Measurements from ENCODE around the gene ZFHX2. TPM values are rescaled to one million over a fixed set of nuclear protein-coding genes. Genes with fewer than 3 reads are reported as not detected.

ZFHX2 gene
- total and polyA plus RNA-seq, 2 of the 13 experiments (the other 11 are each of a cell fraction or from before 2014, with no cell fraction given), result 0.17 to 0.44 TPM

DNA sequence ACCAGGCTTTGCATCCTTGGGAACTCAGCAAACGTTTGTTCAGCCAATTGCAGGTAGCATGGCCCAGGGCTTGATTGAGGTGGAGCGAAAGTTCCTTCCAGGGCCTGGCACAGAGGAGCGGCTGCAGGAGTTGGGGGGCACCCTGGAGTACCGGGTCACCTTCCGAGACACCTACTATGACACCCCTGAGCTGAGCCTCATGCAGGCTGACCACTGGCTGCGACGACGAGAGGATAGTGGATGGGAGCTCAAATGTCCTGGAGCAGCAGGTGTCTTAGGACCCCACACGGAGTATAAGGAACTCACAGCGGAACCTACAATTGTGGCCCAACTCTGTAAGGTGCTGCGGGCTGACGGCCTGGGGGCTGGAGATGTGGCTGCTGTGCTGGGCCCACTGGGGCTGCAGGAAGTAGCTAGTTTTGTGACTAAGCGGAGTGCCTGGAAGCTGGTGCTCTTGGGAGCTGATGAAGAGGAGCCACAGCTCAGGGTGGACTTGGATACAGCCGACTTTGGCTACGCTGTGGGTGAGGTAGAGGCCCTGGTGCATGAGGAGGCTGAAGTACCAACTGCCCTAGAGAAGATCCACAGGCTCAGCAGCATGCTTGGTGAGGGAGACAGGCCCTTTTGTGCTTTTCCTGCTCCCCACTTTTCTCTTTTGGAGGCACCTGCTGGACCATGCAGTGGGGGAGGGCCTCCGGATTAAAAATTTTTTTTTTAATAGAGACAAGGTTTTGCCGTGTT is 5.3 kb upstream of the ZFHX2 start (continued):
- TF ChIP-seq ZNF552 (CRISPR knock-in tag; IDR thresholded peaks at IDR 0.05; ENCODE audit: borderline replicate concordance) (no peak), CBX2 (IDR thresholded peaks at IDR 0.05; ENCODE audit: low read depth, low read length) (no peak), CBX2 (CRISPR knock-in tag; IDR thresholded peaks at IDR 0.05; ENCODE audit: low read depth) (no peak), ZNF567 (CRISPR knock-in tag; IDR thresholded peaks at IDR 0.05; ENCODE audit: borderline replicate concordance) (peak; percentile 22; the same call in 1 of the 2 replicates), MAFG (CRISPR knock-in tag; IDR thresholded peaks at IDR 0.05) (no peak), THAP11 (CRISPR knock-in tag; IDR thresholded peaks at IDR 0.05) (no peak), MYPOP (CRISPR knock-in tag; IDR thresholded peaks at IDR 0.05) (no peak), ZNF768 (CRISPR knock-in tag; IDR thresholded peaks at IDR 0.05) (peak; percentile 64), PHF20 (CRISPR knock-in tag; IDR thresholded peaks at IDR 0.05) (no peak), KAT7 (CRISPR knock-in tag; IDR thresholded peaks at IDR 0.05; ENCODE audit: borderline replicate concordance) (no peak), ZFY (CRISPR knock-in tag; IDR thresholded peaks at IDR 0.05) (no peak), RFX3 (CRISPR knock-in tag; IDR thresholded peaks at IDR 0.05) (no peak), MAX (IDR thresholded peaks at IDR 0.05) (no peak), NR1H2 (CRISPR knock-in tag; IDR thresholded peaks at IDR 0.05; ENCODE audit: borderline replicate concordance, low read depth) (0 out of 2 replicates have a peak, but pooled peaks have one; percentile 7), NONO (IDR thresholded peaks at IDR 0.05) (no peak), NONO (CRISPR knock-in tag; conservative IDR thresholded peaks at IDR 0.05) (no peak), ZNF124 (CRISPR knock-in tag; IDR thresholded peaks at IDR 0.05) (no peak), ZMYM2 (CRISPR knock-in tag; IDR thresholded peaks at IDR 0.05) (no peak), CSRNP1 (CRISPR knock-in tag; IDR thresholded peaks at IDR 0.05) (no peak), ISX (CRISPR knock-in tag; conservative IDR thresholded peaks at IDR 0.05) (no peak), FOXK2 (IDR thresholded peaks at IDR 0.05) (no peak), ZSCAN21 (CRISPR knock-in tag; IDR thresholded peaks at IDR 0.05; ENCODE audit: borderline replicate concordance) (no peak), ZFP90 (CRISPR knock-in tag; IDR thresholded peaks at IDR 0.05; ENCODE audit: borderline replicate concordance) (0 out of 2 replicates have a peak, but pooled peaks have one; percentile 65), ZNF569 (CRISPR knock-in tag; IDR thresholded peaks at IDR 0.05; ENCODE audit: borderline replicate concordance) (no peak), SKI (IDR thresholded peaks at IDR 0.05; ENCODE audit: partially characterized antibody) (no peak), KDM5B (CRISPR knock-in tag; IDR thresholded peaks at IDR 0.05; ENCODE audit: borderline replicate concordance) (no peak)
- TF ChIP-seq, protein P1, sequence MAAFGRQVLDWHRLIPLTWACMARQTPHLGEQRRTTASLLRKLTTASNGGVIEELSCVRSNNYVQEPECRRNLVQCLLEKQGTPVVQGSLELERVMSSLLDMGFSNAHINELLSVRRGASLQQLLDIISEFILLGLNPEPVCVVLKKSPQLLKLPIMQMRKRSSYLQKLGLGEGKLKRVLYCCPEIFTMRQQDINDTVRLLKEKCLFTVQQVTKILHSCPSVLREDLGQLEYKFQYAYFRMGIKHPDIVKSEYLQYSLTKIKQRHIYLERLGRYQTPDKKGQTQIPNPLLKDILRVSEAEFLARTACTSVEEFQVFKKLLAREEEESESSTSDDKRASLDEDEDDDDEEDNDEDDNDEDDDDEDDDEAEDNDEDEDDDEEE (CRISPR knock-in tag; IDR thresholded peaks at IDR 0.05), result no peak

All from HepG2 (cell line).